ENCODE measurements around the gene CCDC88C.

CCDC88C gene

DNA sequence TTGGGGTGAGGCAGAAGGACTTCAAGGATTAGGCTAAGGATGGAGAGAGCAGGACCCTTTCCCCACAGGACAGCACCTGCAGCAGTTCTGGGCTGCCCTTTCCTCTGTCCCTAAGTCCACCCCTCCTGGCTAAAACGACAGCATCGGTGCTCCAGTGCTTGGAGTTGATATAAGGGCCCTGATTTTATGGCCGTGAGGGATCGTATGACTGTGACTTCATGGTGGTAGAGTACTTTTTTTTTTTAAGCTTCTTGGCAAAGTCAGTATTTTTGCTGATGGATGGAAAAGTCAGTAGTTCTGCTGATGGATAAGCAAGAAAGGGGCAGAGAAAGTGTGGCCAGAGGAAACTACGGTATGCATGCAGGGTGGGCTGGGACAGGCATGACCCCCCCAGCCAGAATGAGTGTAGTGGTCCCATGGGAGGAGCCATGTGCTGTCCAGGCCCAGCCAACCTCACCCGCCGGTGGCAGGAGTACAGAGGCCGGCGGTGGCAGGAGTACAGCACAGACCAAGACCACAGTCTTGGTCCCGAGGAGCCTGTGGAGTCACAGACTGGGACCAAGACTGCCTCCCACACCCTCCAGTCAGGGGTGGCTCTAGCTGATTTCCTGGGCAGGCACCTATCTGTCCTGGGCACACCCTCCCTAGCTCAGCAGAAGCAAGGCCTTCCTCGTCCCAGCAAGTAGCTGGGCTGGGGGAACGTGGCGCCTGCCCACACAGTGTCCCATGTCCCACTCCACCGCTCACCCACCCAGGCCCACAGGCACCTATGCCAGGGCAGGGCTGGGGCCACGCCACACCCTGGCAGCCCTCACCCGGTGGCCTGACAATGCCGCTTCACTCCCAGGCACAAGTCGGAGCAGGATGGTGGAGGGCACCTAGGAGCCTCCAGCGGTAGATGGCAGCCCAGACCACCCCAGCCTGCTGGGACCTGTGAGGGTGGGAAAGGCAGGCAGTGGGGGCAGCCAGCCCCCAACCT is 46.3 kb downstream of the CCDC88C start:
- Histone ChIP-seq H3K36me3 (ENCODE audit: insufficient read depth, low read length) (no peaks in the 10 kb centered on the region), H3K79me2 (ENCODE audit: control insufficient read depth, insufficient read depth, low read length, unreplicated experiment) (no peaks in the 10 kb centered on the region), H3K27ac (ENCODE audit: low read depth, low read length) (no peak overlapping the region), H2AFZ (ENCODE audit: low read length, unreplicated experiment) (no peak overlapping the region), H3K4me1 (ENCODE audit: control insufficient read depth, insufficient read depth, low read length, unreplicated experiment) (peaks cover 13% of the 10 kb centered on the region), H3K27me3 (ENCODE audit: insufficient read depth, low read length) (no peaks in the 10 kb centered on the region), H3K4me3 (ENCODE audit: low read depth, low read length) (no peak overlapping the region)

DNA sequence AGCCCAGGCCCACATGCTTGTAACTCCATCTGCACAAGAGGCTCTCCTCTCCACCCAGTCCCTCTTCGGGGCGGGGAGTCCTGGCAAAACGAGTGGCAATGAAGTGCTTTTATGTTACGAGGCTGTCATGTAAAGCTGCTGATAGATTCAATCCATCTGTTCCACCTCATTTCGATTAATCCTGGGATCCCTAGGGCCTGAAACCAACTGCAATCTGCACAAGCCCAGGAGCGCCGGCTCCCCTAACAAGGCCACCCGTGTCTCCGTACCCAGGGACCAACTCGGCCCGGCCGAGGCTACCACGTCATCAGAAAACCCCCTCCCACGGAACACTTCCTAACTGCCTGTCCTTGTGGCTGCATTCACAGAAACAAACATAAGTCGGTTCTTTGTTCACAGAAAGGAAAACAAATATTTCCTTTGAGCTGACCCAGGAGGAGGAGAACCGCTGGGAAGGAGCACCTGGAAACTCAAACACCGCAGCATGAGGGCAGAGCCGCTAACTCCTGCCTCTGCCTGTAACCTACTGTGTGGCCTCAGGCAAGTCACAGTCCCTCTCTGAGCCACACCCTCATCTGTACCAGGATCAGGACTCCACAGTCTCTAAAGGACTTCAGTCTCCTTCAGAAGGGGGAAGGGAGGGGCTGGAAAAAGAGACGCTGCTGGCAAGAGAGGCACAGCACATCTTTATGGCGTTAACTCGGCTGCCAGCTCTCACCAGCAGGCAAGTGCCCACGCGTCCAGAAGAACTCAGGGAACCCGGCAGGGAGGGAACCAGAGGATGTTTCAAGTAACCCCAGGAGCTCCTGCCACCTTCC is 47.8 kb downstream of the CCDC88C start:
- Histone ChIP-seq H3K27ac (ENCODE audit: low read depth, low read length) (no peak overlapping the region), H3K4me1 (ENCODE audit: control insufficient read depth, insufficient read depth, low read length, unreplicated experiment) (peaks cover 13% of the 10 kb centered on the region), H3K36me3 (ENCODE audit: insufficient read depth, low read length) (no peaks in the 10 kb centered on the region), H3K27me3 (ENCODE audit: insufficient read depth, low read length) (no peaks in the 10 kb centered on the region), H3K79me2 (ENCODE audit: control insufficient read depth, insufficient read depth, low read length, unreplicated experiment) (no peaks in the 10 kb centered on the region), H3K4me3 (ENCODE audit: low read depth, low read length) (no peak overlapping the region), H2AFZ (ENCODE audit: low read length, unreplicated experiment) (no peak overlapping the region)

- Histone ChIP-seq H3K36me3 (ENCODE audit: insufficient read depth, low read length) (no peaks in the 10 kb centered on the region), H2AFZ (ENCODE audit: low read length, unreplicated experiment) (no peak overlapping the region), H3K4me1 (ENCODE audit: control insufficient read depth, insufficient read depth, low read length, unreplicated experiment) (peaks cover 13% of the 10 kb centered on the region), H3K79me2 (ENCODE audit: control insufficient read depth, insufficient read depth, low read length, unreplicated experiment) (no peaks in the 10 kb centered on the region), H3K4me3 (ENCODE audit: low read depth, low read length) (no peak overlapping the region), H3K27ac (ENCODE audit: low read depth, low read length) (no peak overlapping the region), H3K27me3 (ENCODE audit: insufficient read depth, low read length) (no peaks in the 10 kb centered on the region)
Measured at GRCh38 chr14:91368776-91369416, 48.7 kb downstream of the CCDC88C start.

DNA sequence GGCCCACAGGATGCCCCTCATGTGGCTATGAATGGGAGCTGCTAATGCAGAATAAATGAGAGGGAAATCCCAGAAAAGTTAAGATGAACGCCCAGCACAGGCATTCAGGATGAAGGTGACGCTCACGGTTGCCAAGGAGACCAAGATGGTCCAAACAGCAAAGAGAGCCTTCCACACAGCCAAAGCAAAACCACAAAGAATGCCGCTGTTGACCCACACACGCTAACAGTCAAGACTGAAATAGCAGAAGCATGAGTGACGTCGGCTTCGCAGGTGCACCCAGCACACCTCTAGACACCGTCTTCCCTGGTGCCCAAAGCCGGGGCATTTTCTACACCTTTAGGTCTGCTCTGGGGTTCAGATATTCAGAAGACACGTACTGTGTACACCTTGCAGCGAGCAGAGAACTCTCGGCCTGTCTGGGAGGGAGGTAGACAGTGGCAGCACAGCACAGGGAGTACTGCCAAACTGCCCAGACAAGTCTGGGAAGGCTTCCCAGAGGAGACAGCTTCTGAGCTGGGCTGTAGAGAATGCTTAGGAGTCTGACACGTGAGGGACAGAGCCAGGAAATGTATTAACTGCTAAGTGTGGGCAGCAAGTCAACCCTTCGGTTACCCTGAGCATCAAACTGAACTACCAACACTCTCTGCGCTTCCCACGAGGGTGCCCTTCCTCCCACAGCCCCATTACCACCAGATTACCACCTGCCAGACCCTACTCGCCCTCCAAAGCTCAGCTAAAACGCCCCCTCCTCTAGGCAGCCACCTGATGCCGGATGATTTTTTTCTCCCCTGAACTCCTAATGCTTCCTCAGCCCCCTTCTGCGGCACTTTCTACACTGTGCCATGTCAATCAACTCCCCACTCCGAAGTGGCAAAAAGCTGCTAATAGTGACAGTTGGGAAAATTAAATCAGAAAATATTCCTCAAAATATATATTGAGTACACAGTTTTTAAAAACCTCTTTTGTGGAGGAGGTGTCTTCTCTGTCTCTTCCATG is 50.1 kb downstream of the CCDC88C start:
- Histone ChIP-seq H3K36me3 (ENCODE audit: insufficient read depth, low read length) (no peaks in the 10 kb centered on the region), H2AFZ (ENCODE audit: low read length, unreplicated experiment) (no peak overlapping the region), H3K27ac (ENCODE audit: low read depth, low read length) (no peak overlapping the region), H3K79me2 (ENCODE audit: control insufficient read depth, insufficient read depth, low read length, unreplicated experiment) (no peaks in the 10 kb centered on the region), H3K4me3 (ENCODE audit: low read depth, low read length) (no peak overlapping the region), H3K4me1 (ENCODE audit: control insufficient read depth, insufficient read depth, low read length, unreplicated experiment) (no peaks in the 10 kb centered on the region), H3K27me3 (ENCODE audit: insufficient read depth, low read length) (no peaks in the 10 kb centered on the region)

- Histone ChIP-seq H3K27me3 (ENCODE audit: insufficient read depth, low read length) (no peaks in the 10 kb centered on the region), H3K27ac (ENCODE audit: low read depth, low read length) (no peak overlapping the region), H3K4me3 (ENCODE audit: low read depth, low read length) (no peak overlapping the region), H3K4me1 (ENCODE audit: control insufficient read depth, insufficient read depth, low read length, unreplicated experiment) (no peaks in the 10 kb centered on the region), H2AFZ (ENCODE audit: low read length, unreplicated experiment) (no peak overlapping the region), H3K36me3 (ENCODE audit: insufficient read depth, low read length) (no peaks in the 10 kb centered on the region), H3K79me2 (ENCODE audit: control insufficient read depth, insufficient read depth, low read length, unreplicated experiment) (no peaks in the 10 kb centered on the region)
Measured at GRCh38 chr14:91366749-91367148, 50.9 kb downstream of the CCDC88C start.

- no peaks in the 10 kb centered on the region for H3K4me1 ChIP-seq (ENCODE audit: control insufficient read depth, insufficient read depth, low read length, unreplicated experiment)
- H3K27ac ChIP-seq (ENCODE audit: low read depth, low read length): no peak overlapping the region
- H3K36me3 ChIP-seq (ENCODE audit: insufficient read depth, low read length): no peaks in the 10 kb centered on the region
- no peaks in the 10 kb centered on the region for H3K79me2 ChIP-seq (ENCODE audit: control insufficient read depth, insufficient read depth, low read length, unreplicated experiment)
- H3K27me3 ChIP-seq (ENCODE audit: insufficient read depth, low read length): no peaks in the 10 kb centered on the region
- H2AFZ ChIP-seq (ENCODE audit: low read length, unreplicated experiment): no peak overlapping the region
- no peak overlapping the region for H3K4me3 ChIP-seq (ENCODE audit: low read depth, low read length)
Measured at GRCh38 chr14:91365552-91365951, 52.1 kb downstream of the CCDC88C start.

DNA sequence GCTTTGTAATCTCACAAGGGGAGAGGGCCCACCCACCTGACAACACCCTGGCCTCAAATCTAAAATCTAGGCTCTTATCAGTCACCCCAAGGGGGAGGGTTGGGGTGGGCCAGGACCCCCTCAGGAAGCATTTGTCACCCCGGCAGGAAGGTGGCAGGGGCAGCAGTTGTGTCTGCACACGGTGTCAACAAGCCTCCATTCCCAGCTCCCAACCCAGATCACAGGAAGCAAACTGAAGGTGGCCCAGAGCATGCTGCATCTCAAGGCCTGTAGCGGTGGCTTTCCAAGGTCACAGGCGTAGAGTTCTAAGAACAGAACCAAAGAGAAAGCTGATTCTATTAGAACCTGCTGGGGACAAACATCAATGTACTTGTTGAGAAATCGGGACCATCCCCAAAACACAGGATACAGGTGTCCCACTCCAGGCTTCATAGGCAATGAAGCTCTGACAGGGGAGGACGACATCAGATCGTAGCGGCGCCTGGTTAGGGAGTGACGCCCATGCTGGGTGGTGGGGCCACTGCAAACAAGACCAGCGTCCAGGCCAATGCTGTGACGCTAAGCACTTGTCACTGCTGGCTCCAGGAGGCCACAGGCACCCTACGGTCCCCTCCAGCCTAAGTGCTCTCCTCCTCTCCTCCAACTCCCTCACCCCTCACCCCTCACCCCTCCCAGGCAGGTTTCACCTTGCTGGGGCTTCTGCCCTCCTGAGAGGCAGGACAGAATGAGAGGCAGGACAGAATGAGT is 52.9 kb downstream of the CCDC88C start:
- no peaks in the 10 kb centered on the region for H3K4me1 ChIP-seq (ENCODE audit: control insufficient read depth, insufficient read depth, low read length, unreplicated experiment)

GRCh38 chr14:91363776-91364523 is 53.7 kb downstream of the CCDC88C start:
- no peaks in the 10 kb centered on the region for H3K36me3 ChIP-seq (ENCODE audit: insufficient read depth, low read length)
- H3K4me3 ChIP-seq (ENCODE audit: low read depth, low read length): no peak overlapping the region
- H3K27me3 ChIP-seq (ENCODE audit: insufficient read depth, low read length): no peaks in the 10 kb centered on the region
- no peaks in the 10 kb centered on the region for H3K79me2 ChIP-seq (ENCODE audit: control insufficient read depth, insufficient read depth, low read length, unreplicated experiment)
- H3K4me1 ChIP-seq (ENCODE audit: control insufficient read depth, insufficient read depth, low read length, unreplicated experiment): no peaks in the 10 kb centered on the region
- H3K27ac ChIP-seq (ENCODE audit: low read depth, low read length): no peak overlapping the region
- H2AFZ ChIP-seq (ENCODE audit: low read length, unreplicated experiment): no peak overlapping the region

More for the DNA sequence above, 52.9 kb downstream of the CCDC88C start:
- Histone ChIP-seq H3K36me3 (ENCODE audit: insufficient read depth, low read length) (no peaks in the 10 kb centered on the region), H3K27me3 (ENCODE audit: insufficient read depth, low read length) (no peaks in the 10 kb centered on the region), H2AFZ (ENCODE audit: low read length, unreplicated experiment) (no peak overlapping the region), H3K27ac (ENCODE audit: low read depth, low read length) (no peak overlapping the region), H3K4me3 (ENCODE audit: low read depth, low read length) (no peak overlapping the region), H3K79me2 (ENCODE audit: control insufficient read depth, insufficient read depth, low read length, unreplicated experiment) (no peaks in the 10 kb centered on the region)

- H3K79me2 ChIP-seq (ENCODE audit: control insufficient read depth, insufficient read depth, low read length, unreplicated experiment): no peaks in the 10 kb centered on the region
- H3K27ac ChIP-seq (ENCODE audit: low read depth, low read length): no peak overlapping the region
Measured at GRCh38 chr14:91361233-91361811, 56.3 kb downstream of the CCDC88C start.

More at GRCh38 chr14:91361233-91361811, 56.3 kb downstream of the CCDC88C start:
- Histone ChIP-seq H3K27me3 (ENCODE audit: insufficient read depth, low read length) (no peaks in the 10 kb centered on the region), H3K36me3 (ENCODE audit: insufficient read depth, low read length) (no peaks in the 10 kb centered on the region), H3K4me1 (ENCODE audit: control insufficient read depth, insufficient read depth, low read length, unreplicated experiment) (no peaks in the 10 kb centered on the region), H3K4me3 (ENCODE audit: low read depth, low read length) (no peak overlapping the region), H2AFZ (ENCODE audit: low read length, unreplicated experiment) (no peak overlapping the region)
